A549 (cell line): ENCODE data around the gene PRKCE.

Source experiments
- BCL3 ChIP-seq: fragments of >200 bp; sonication (Bioruptor Twin); formaldehyde crosslinking; IDR thresholded peaks from 3 replicates; pipeline ENCODE4 v1.6.1; 2016
- CTCF ChIP-seq: fragments of >200 bp; sonication (Bioruptor Twin); formaldehyde crosslinking; IDR thresholded peaks from 3 replicates; pipeline ENCODE4 v1.5.1; 2016
- HMGXB4 ChIP-seq: fragments of 250-450 bp; sonication (Bioruptor Pico); IDR thresholded peaks from 2 replicates; pipeline ENCODE4 v1.5.0; 2021; ENCODE audit warnings: mild to moderate bottlenecking, moderate library complexity, borderline replicate concordance
- JUN ChIP-seq, 2 experiments: fragments of >200 bp; sonication (Bioruptor Twin); formaldehyde crosslinking; IDR thresholded peaks; 2 replicates in 1 of 2; 3 replicates in 1 of 2; pipeline ENCODE4 v1.6.1; 2016 to 2017
- KDM1A ChIP-seq: fragments of 200-600 bp; sonication (generic); IDR thresholded peaks from 2 replicates; pipeline ENCODE4 v1.6.1; 2016; ENCODE audit warnings: low read depth, mild to moderate bottlenecking
- PHF8 ChIP-seq: fragments of 200-600 bp; sonication (generic); IDR thresholded peaks from 2 replicates; pipeline ENCODE4 v1.6.1; 2016; ENCODE audit warnings: low read depth, mild to moderate bottlenecking, antibody characterized with exemption, moderate library complexity, borderline replicate concordance
- POLR2A ChIP-seq: IDR thresholded peaks from 2 replicates; pipeline ENCODE4 v1.6.1; 2012; ENCODE audit warnings: mild to moderate bottlenecking, low read length
- REST ChIP-seq: fragments of 200-600 bp; sonication (generic); IDR thresholded peaks from 2 replicates; pipeline ENCODE4 v1.6.1; 2016; ENCODE audit warnings: antibody characterized with exemption, mild to moderate bottlenecking, moderate library complexity
- SMC3 ChIP-seq: fragments of >200 bp; sonication (Bioruptor Twin); formaldehyde crosslinking; IDR thresholded peaks from 3 replicates; pipeline ENCODE4 v1.6.1; 2018; ENCODE audit warnings: inconsistent platforms

- TF ChIP-seq REST, result no peak
- TF ChIP-seq SMC3, result no peak
- TF ChIP-seq CTCF, result no peak
- TF ChIP-seq HMGXB4 (CRISPR knock-in tag), result no peak
- no peak for TF ChIP-seq POLR2A
- TF ChIP-seq BCL3, result no peak
- no peak for TF ChIP-seq JUN (IDR thresholded peaks at IDR 0.05)
- no peak for TF ChIP-seq KDM1A
- no peak for TF ChIP-seq PHF8
Measured at GRCh38 chr2:45814951-45815621, 163.6 kb downstream of the PRKCE start.
